Measurements from ENCODE around the gene HS6ST1.
A peak's percentile ranks its signal among the peaks of the same experiment; 100 is the strongest.

The HS6ST1 gene, protein sequence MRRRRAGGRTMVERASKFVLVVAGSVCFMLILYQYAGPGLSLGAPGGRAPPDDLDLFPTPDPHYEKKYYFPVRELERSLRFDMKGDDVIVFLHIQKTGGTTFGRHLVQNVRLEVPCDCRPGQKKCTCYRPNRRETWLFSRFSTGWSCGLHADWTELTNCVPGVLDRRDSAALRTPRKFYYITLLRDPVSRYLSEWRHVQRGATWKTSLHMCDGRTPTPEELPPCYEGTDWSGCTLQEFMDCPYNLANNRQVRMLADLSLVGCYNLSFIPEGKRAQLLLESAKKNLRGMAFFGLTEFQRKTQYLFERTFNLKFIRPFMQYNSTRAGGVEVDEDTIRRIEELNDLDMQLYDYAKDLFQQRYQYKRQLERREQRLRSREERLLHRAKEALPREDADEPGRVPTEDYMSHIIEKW

DNA sequence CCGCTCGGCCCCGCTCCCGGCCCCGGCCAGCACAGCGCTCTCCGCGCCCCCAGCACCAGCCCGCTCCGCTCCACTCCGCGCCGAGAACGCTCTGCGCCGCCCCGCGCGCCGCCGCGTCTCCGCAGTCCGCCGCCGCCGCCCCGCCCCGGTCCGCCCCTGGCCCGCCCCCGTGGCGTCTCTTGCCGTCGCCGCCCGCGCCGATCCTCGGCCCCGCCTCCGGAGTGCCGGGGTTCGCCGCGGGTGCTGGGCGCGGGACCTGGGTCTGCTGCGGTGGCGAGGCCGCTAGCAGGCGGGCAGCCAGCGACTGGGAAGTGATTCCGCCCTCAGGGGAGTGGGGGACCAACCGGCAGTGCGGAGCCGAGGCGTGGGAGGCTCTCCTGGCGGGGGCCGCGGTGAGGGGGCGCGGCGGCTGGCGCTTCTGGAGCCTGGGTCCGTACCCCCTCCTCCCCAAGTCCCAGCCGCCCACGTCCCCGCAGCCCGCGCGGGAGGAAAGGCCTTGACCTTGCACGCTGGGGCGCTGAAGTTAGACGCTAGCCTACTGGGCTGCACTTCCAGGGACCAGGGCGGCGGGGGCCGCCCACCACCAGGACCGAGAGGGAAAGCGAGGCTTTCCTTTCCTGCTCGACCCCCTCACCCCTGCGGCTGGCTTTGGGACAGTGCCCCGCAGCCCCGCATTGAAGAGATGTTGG is at the start of gene HS6ST1:
Gene HS6ST1, minus strand, starts transcription at position 93 of the 689 bp plus-strand sequence. CDS start 305 bp downstream, outside the sequence.
- peak; percentile 15 for DNase-seq (ENCODE audit: low read depth)
- TF ChIP-seq, protein P1, sequence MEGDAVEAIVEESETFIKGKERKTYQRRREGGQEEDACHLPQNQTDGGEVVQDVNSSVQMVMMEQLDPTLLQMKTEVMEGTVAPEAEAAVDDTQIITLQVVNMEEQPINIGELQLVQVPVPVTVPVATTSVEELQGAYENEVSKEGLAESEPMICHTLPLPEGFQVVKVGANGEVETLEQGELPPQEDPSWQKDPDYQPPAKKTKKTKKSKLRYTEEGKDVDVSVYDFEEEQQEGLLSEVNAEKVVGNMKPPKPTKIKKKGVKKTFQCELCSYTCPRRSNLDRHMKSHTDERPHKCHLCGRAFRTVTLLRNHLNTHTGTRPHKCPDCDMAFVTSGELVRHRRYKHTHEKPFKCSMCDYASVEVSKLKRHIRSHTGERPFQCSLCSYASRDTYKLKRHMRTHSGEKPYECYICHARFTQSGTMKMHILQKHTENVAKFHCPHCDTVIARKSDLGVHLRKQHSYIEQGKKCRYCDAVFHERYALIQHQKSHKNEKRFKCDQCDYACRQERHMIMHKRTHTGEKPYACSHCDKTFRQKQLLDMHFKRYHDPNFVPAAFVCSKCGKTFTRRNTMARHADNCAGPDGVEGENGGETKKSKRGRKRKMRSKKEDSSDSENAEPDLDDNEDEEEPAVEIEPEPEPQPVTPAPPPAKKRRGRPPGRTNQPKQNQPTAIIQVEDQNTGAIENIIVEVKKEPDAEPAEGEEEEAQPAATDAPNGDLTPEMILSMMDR (IDR thresholded peaks at IDR 0.05; ENCODE audit: low read depth, low read length, missing control alignments), result no peak
- H3K4me3 ChIP-seq (ENCODE audit: low read depth, low read length), result peak within 1 kb of the TSS; percentile 75

DNA sequence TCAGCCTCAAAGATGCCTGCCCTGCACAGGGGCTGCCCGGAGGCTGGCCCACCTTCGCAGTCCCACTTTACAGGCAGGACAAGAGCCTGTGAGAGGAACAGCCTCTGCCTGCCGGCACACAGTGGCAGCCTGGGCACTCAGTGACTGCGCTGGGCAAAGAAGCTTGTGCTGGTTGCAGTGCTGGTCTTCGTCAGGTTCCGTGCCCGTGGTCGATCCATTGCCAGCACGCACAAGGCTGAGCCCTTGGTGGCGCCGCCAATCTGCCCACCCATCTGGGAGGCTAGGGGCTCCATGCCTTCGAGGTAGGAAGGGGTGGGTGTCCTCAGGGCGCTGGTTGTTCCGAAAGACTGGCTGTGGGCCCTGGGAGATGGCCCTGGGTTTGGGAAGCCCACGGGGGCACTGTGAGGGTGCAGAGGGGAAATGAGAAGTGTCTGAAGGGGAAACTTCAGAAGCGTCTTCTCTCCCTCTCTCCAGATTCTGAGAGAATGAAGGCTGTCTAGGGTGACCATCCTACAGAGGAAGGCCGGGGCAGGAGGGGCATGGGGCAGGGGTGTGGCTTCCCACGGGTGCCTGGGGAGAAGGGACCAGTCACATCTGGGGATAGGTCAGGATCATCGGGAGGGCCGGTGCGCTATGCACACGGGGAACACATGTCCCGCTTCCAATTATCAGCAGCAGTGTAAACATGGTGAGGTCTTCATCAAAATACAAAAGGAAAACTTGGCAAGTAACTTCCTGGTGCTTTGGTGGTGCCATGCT is 49.1 kb upstream of the HS6ST1 start:
- TF ChIP-seq, protein P1 (IDR thresholded peaks at IDR 0.05; ENCODE audit: low read depth, low read length, missing control alignments), result no peak
- no peak overlapping the region for H3K4me3 ChIP-seq (ENCODE audit: low read depth, low read length)
- DNase-seq (ENCODE audit: low read depth), result no peak

DNA sequence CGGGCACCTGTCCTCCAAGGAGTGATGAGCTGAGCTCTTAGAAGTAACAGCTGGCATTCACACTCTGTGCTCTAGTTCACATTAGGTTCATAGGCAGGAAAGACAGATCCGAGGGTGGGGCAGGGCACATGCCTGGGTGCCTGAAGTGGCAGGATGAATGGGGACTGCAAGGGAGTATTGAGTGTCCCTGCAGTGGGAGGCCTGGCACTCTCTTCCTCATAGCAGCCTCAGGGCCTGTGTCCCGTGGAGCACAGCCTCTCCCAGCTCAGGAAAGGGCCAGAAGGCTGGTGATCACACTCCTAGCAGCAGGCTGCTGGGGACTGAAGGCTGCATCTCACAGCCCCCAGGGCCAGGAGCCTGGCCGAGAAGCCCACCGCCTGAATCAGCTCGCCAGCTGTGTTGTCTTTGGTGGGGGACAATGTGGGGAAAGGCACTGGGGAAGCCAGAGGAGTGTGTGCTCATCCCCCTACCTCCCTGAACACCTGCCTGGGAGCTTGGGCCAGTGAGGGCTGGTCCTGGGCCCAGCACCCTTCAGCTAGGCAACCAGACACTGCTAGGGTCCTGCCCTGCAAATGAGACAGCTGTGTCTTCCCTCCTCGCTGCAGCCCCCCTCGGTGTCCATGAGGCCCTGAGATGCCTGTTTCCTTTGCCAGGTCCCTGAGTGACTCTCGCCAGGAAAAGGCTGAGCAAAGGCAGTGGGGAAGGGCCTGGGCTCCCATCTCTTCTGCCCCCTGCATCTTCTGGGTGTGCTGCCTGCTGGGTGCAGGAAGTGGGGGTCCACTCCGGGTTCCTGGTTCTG is 48.2 kb upstream of the HS6ST1 start:
- no peak for DNase-seq (ENCODE audit: low read depth)
- TF ChIP-seq, protein P1 (IDR thresholded peaks at IDR 0.05; ENCODE audit: low read depth, low read length, missing control alignments), result no peak
- H3K4me3 ChIP-seq (ENCODE audit: low read depth, low read length), result no peak overlapping the region

DNA sequence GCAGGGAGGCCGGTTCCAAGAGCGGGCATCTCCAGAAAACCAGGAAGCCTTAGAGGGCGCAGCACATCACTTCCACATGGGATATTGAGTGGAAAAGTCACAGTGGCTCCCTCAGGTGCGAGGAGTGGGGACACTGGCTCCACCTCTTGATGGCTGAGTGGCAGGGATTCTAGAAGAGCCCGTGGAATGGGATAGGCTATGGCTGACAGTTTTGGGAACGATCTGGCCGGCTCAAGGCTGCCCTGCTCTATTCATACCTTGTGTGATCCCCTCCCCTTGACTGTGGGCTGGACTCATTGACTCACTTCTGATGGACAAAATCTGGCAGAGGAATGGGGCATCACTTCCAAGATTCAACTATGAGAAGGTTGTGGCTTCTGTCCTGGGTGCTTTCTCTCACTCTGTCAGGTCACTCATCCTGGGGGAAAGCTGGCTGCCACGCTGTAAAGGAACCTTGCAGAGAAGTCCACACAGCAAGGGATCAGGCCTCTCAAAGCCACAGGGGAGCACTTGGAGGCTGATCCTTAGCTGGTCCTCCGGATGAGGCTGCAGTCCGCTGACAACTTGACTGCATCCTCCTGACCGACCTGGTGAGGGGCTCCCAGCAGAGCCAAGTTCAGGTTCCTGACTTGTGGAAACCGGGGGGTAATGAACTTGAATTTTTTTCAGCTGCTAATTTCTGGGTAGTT is 46.7 kb upstream of the HS6ST1 start:
- TF ChIP-seq, protein P1 (IDR thresholded peaks at IDR 0.05; ENCODE audit: low read depth, low read length, missing control alignments), result no peak
- H3K4me3 ChIP-seq (ENCODE audit: low read depth, low read length), result no peak overlapping the region
- no peak for DNase-seq (ENCODE audit: low read depth)

DNA sequence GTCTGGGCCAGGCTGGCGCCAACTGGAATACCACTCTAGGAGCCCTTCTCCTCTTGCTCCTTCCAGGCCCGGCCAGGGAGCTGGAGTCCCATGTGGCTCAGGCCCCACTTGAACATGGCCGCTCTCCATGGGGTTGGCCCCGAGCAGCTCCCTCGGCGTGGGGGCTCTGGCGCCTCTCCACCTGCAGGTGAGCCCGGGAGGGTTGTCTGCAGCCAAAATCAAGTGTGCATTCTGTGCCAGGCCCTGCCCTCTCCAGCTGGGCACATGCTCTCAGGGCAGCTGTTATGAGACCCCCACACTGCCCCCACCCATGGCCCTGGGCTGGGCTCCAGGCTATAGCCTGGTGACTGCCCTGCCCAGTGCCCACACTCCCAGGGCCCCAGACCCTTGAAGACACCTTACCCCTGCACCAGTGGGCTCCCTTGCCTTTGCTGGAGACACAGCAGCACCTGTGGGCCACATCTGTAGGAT is 45.8 kb upstream of the HS6ST1 start:
- H3K4me3 ChIP-seq (ENCODE audit: low read depth, low read length), result no peak overlapping the region
- DNase-seq (ENCODE audit: low read depth), result no peak
- TF ChIP-seq, protein P1 (IDR thresholded peaks at IDR 0.05; ENCODE audit: low read depth, low read length, missing control alignments), result no peak
